Sigmoid colon (tissue), 7 donors: Measurements from ENCODE around the gene CYP2W1. TPM values are rescaled to one million over a fixed set of nuclear protein-coding genes. Genes with fewer than 3 reads are reported as not detected.

Source experiments
- DNase-seq: peaks from one replicate; pipeline ENCODE4 v3.0.0-alpha.2; 2019
- H3K27ac ChIP-seq, 4 donors: fragments of 200-600 bp; sonication (generic); one replicate each; pipeline ENCODE4 v1.5.1; 2016 to 2019; ENCODE audit warnings: mild to moderate bottlenecking in 1 of 4
- H3K27me3 ChIP-seq, 3 donors: fragments of 200-600 bp; sonication (generic); one replicate each; pipeline ENCODE4 v1.5.1; 2019; ENCODE audit warnings: mild to moderate bottlenecking in 1 of 3
- H3K36me3 ChIP-seq, 4 donors: fragments of 200-600 bp; sonication (generic); one replicate each; pipeline ENCODE4 v1.5.1; 2016 to 2019
- H3K4me1 ChIP-seq, 4 donors: fragments of 200-600 bp; sonication (generic); one replicate each; pipeline ENCODE4 v1.5.1; 2017 to 2019
- H3K4me3 ChIP-seq, 4 donors: fragments of 200-600 bp; sonication (generic); one replicate each; pipeline ENCODE4 v1.5.1; 2017 to 2019; ENCODE audit warnings: mild to moderate bottlenecking in 2 of 4, moderate library complexity in 1 of 4
- H3K9me3 ChIP-seq, 4 donors: fragments of 200-600 bp in 3 of 4; sonication (generic) in 3 of 4; one replicate each; pipeline versions ENCODE4 v1.5.1 to v1.6.1; 2013 to 2019
- EP300 ChIP-seq, 4 donors: sonication (generic); formaldehyde crosslinking; IDR thresholded peaks; one replicate each; pipeline ENCODE4 v1.6.1; 2017; ENCODE audit warnings: antibody characterized with exemption in 4 of 4
- POLR2A ChIP-seq, 2 donors: fragments of 450-650 bp; IDR thresholded peaks; one replicate each; pipeline ENCODE4 v1.6.1; 2016; ENCODE audit warnings: antibody characterized with exemption in 2 of 2, mild to moderate bottlenecking in 2 of 2, moderate library complexity in 2 of 2
- POLR2AphosphoS5 ChIP-seq, 4 donors: sonication (generic); formaldehyde crosslinking; IDR thresholded peaks; one replicate each; pipeline ENCODE4 v1.6.1; 2017; ENCODE audit warnings: antibody characterized with exemption in 4 of 4
- WGBS, 2 donors: extraction: QIAGEN DNeasy Blood & Tissue Kit; methylation state at CpG; one replicate each; pipeline ENCODE4 v1.1.7; 2013; 5-methylcytosine and 5-hydroxymethylcytosine counted together
- intact Hi-C: fragments of 100-400 bp; cut with DNase I; formaldehyde crosslinking; loops from one replicate; pipeline ENCODE4 v1.15.1; 2023
- polyA plus RNA-seq, 3 donors: library from polyadenylated mRNA; stranded (reverse); fragments of 200-250 nt; gene quantifications; one replicate each; pipeline ENCODE4 v1.2.3, GENCODE V29; 2013
- total RNA-seq, 4 donors: library from RNA; depleted of rRNA; stranded (reverse); fragments of >200 nt; gene quantifications; one replicate each; pipeline ENCODE4 v1.1.0, GENCODE V29; 2016
- TF ChIP-seq, protein P1 (sequence below), 4 experiments: fragments of 450-650 bp in 3 of 4; fragments of 200-600 bp in 1 of 4; IDR thresholded peaks; one replicate each; pipeline ENCODE4 v1.5.1; 2016 to 2019; ENCODE audit warnings: antibody characterized with exemption in 4 of 4, mild to moderate bottlenecking in 3 of 4, moderate library complexity in 2 of 4
- donor health status: healthy with polysubstance abuse.
- donor health status: Bipolar disorder and iron deficiency.
- donor health status: healthy.

The CYP2W1 gene
- total and polyA plus RNA-seq, 7 donors: 0.83 to 3.8 TPM; not detected in 5

GRCh38 chr7:1014681-1015080, 31.7 kb downstream of the CYP2W1 start:
- Histone ChIP-seq H3K27me3 (no peaks in the 10 kb centered on the region), H3K9me3 (no peaks in the 10 kb centered on the region), H3K27ac (no peak overlapping the region), H3K36me3 (peaks cover 0 to 6% (median 2%) of the 10 kb centered on the region in 4 donors), H3K4me1 (peaks cover 0 to 20% (median 6%) of the 10 kb centered on the region in 4 donors), H3K4me3 (no peak overlapping the region)
- DNase-seq: no peak
- 93% methylated on average over 20 of the region's 20 CpGs for WGBS, 2 donors
- intact Hi-C loops: no loop called here
- TF ChIP-seq POLR2A (IDR thresholded peaks at IDR 0.05) (no peak), EP300 (IDR thresholded peaks at IDR 0.05) (no peak), POLR2AphosphoS5 (IDR thresholded peaks at IDR 0.05) (no peak)
- TF ChIP-seq, protein P1, sequence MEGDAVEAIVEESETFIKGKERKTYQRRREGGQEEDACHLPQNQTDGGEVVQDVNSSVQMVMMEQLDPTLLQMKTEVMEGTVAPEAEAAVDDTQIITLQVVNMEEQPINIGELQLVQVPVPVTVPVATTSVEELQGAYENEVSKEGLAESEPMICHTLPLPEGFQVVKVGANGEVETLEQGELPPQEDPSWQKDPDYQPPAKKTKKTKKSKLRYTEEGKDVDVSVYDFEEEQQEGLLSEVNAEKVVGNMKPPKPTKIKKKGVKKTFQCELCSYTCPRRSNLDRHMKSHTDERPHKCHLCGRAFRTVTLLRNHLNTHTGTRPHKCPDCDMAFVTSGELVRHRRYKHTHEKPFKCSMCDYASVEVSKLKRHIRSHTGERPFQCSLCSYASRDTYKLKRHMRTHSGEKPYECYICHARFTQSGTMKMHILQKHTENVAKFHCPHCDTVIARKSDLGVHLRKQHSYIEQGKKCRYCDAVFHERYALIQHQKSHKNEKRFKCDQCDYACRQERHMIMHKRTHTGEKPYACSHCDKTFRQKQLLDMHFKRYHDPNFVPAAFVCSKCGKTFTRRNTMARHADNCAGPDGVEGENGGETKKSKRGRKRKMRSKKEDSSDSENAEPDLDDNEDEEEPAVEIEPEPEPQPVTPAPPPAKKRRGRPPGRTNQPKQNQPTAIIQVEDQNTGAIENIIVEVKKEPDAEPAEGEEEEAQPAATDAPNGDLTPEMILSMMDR (IDR thresholded peaks at IDR 0.05): no peak

- Histone ChIP-seq H3K27me3 (no peaks in the 10 kb centered on the region), H3K4me3 (no peak overlapping the region), H3K27ac (no peak overlapping the region), H3K36me3 (peaks cover 0 to 2% (median 0%) of the 10 kb centered on the region in 4 donors), H3K4me1 (peaks cover 0 to 20% (median 6%) of the 10 kb centered on the region in 4 donors), H3K9me3 (no peaks in the 10 kb centered on the region)
- intact Hi-C loops: no loop called here
- WGBS, 2 donors: 80 to 84% methylated on average over 28 of the region's 28 CpGs
- TF ChIP-seq, protein P1 (IDR thresholded peaks at IDR 0.05): no peak
- TF ChIP-seq POLR2A (IDR thresholded peaks at IDR 0.05): no peak
- TF ChIP-seq EP300 (IDR thresholded peaks at IDR 0.05): no peak
- no peak for TF ChIP-seq POLR2AphosphoS5 (IDR thresholded peaks at IDR 0.05)
- DNase-seq: no peak
Measured at GRCh38 chr7:1015196-1016121, 32.5 kb downstream of the CYP2W1 start.

DNA sequence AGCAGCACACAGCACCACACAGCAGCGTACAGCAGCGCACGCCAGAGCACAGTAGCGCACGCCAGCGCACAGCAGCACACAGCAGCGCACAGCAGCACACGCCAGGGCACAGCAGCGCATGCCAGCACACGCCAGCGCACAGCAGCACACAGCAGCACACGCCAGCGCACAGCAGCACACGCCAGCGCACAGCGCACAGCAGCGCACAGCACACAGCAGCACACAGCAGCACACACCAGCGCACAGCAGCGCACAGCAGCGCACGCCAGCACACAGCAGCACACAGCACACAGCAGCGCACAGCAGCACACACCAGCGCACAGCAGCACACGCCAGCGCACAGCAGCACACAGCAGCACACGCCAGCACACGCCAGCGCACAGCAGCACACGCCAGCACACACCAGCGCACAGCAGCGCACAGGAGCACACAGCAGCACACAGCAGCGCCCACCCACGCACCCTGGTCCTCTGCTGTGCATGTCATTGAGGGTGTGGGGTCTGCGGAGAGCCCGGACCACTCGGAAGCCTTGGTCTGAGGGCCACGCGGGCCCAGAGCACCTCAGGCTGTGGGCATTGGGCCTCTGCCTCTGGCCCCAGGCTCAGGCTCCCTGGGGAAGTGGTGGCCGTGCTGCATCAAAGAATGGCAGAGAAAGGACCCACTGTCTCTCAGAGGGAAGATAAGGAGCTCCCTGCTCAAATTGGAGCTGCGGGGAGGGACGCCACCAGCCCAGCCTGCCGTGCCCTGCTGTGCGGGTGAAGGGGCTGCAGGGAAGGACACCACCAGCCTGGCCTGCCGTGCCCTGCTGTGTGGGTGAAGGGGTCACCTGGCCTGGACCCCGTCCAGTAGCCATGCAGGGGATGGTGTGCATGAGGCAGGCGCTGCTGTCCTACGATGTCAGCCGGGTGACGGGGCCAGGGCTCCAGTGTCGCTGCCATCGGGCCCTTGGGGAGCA, 33.9 kb downstream of the CYP2W1 start:
- H3K4me3 ChIP-seq: no peak overlapping the region
- TF ChIP-seq EP300 (IDR thresholded peaks at IDR 0.05) (no peak), POLR2AphosphoS5 (IDR thresholded peaks at IDR 0.05) (no peak), POLR2A (IDR thresholded peaks at IDR 0.05) (no peak)
- TF ChIP-seq, protein P1 (IDR thresholded peaks at IDR 0.05): no peak
- intact Hi-C loops: no loop called here
- H3K9me3 ChIP-seq: no peaks in the 10 kb centered on the region
- no peak for DNase-seq
- peaks cover 0 to 15% (median 6%) of the 10 kb centered on the region in 4 donors for H3K4me1 ChIP-seq
- 90 to 96% methylated on average over 51 of the region's 51 CpGs for WGBS, 2 donors
- no peak overlapping the region for H3K27ac ChIP-seq
- H3K36me3 ChIP-seq: peaks cover 0 to 8% (median 0%) of the 10 kb centered on the region in 4 donors
- H3K27me3 ChIP-seq: no peaks in the 10 kb centered on the region

DNA sequence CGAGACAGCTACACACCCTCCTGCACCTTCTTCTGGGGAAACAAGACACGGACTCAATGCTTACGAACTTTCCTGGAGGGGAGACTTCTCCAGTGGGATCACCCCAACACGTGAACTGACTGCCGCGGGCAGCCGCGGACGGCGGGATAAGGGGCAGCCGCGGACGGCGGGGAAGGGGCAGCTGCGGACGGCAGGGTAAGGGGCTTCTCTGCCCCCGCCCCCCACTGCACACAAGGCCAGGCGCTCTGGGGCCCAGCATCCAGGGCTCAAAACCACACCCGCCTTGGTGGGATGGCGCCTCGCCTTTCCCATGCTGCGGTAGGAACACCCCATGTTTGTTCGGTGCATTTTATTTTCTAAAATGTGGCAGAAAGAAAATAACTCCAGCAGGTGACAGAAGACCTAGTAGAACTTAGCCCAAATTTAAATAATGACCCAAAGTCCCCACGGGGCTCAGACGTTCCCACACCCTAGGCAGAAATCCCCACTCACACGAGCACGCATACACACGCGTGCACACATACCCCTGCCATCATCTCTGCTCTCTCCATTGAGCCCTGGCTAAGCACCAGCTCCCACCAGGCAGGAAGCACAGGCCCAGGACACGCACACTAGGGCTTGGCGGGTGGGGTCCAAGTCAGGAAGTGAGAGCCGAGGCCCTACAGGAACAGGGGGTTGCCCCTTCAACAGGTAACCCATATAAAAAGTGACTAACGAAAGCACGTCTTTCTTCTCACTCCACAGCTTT, 34.8 kb downstream of the CYP2W1 start:
- TF ChIP-seq POLR2A (IDR thresholded peaks at IDR 0.05) (no peak), POLR2AphosphoS5 (IDR thresholded peaks at IDR 0.05) (no peak), EP300 (IDR thresholded peaks at IDR 0.05) (no peak)
- TF ChIP-seq, protein P1 (IDR thresholded peaks at IDR 0.05): no peak
- Histone ChIP-seq H3K27me3 (no peaks in the 10 kb centered on the region), H3K36me3 (peaks cover 0 to 9% (median 0%) of the 10 kb centered on the region in 4 donors), H3K27ac (no peak overlapping the region), H3K4me3 (no peak overlapping the region), H3K9me3 (no peaks in the 10 kb centered on the region), H3K4me1 (peaks cover 0 to 13% (median 3%) of the 10 kb centered on the region in 4 donors)
- no peak for DNase-seq
- 95% methylated on average over 34 of the region's 34 CpGs for WGBS, 2 donors
- intact Hi-C loops: no loop called here
